Measurements from ENCODE around the gene MAD1L1.

- TF ChIP-seq CTCF (IDR thresholded peaks at IDR 0.05 in 8 of 11, conservative IDR thresholded peaks at IDR 0.05 in 3 of 11), result no peak
- no peak for TF ChIP-seq POLR2A (IDR thresholded peaks at IDR 0.05)
- no peak for TF ChIP-seq POLR2AphosphoS5 (IDR thresholded peaks at IDR 0.05)
Measured at GRCh38 chr7:2108071-2108455, 124.7 kb downstream of the MAD1L1 start.
